Adipocyte (in vitro differentiated cells): ENCODE measurements around the gene PTCH2.

Experiments used
- DNase-seq: peaks from one replicate; pipeline ENCODE4 v3.0.0-alpha.2; 2015; ENCODE audit warnings: low read depth
- H3K27me3 ChIP-seq: replicated peaks from 2 replicates; pipeline ENCODE4 v1.7.0; 2013; ENCODE audit warnings: mild to moderate bottlenecking, low read length, moderate library complexity; ENCODE audit not compliant: control insufficient read depth, insufficient read depth
- H3K36me3 ChIP-seq: 2 replicates; pipeline ENCODE4 v1.7.0; 2013; ENCODE audit warnings: low read length, mild to moderate bottlenecking, moderate library complexity; ENCODE audit not compliant: control insufficient read depth, insufficient read depth, severe bottlenecking
- H3K4me1 ChIP-seq: 2 replicates; pipeline ENCODE4 v1.7.0; 2013; ENCODE audit warnings: mild to moderate bottlenecking, low read length, moderate library complexity; ENCODE audit not compliant: control insufficient read depth, insufficient read depth
- H3K4me3 ChIP-seq: 2 replicates; pipeline ENCODE4 v1.7.0; 2013; ENCODE audit warnings: mild to moderate bottlenecking, low read length, moderate library complexity
- H3K9ac ChIP-seq: 2 replicates; pipeline ENCODE4 v1.7.0; 2013; ENCODE audit warnings: mild to moderate bottlenecking, low read length, moderate library complexity
- H3K9me3 ChIP-seq: 2 replicates; pipeline ENCODE4 v1.7.0; 2013; ENCODE audit warnings: mild to moderate bottlenecking, low read length, moderate library complexity; ENCODE audit not compliant: control insufficient read depth

The PTCH2 gene

GRCh38 chr1:44783697-44784093, 59.4 kb downstream of the PTCH2 start:
- Histone ChIP-seq H3K9me3 (no peaks in the 10 kb centered on the region), H3K9ac (peak overlapping the region; percentile 21), H3K27me3 (no peaks in the 10 kb centered on the region), H3K36me3 (peaks cover 27% of the 10 kb centered on the region), H3K4me3 (no peak overlapping the region), H3K4me1 (peaks cover 12% of the 10 kb centered on the region)
- DNase-seq = no peak

- no peaks in the 10 kb centered on the region for H3K9me3 ChIP-seq
- H3K27me3 ChIP-seq = no peaks in the 10 kb centered on the region
- H3K9ac ChIP-seq = no peak overlapping the region
- no peak overlapping the region for H3K4me3 ChIP-seq
- H3K4me1 ChIP-seq = peaks cover 27% of the 10 kb centered on the region
- no peak for DNase-seq
- H3K36me3 ChIP-seq = peaks cover 51% of the 10 kb centered on the region
Measured at GRCh38 chr1:44780583-44781121, 62.4 kb downstream of the PTCH2 start.

- H3K4me3 ChIP-seq = no peak overlapping the region
- H3K9ac ChIP-seq = peak overlapping the region; percentile 97
- no peak for DNase-seq
- H3K4me1 ChIP-seq = peaks cover 33% of the 10 kb centered on the region
- peaks cover 51% of the 10 kb centered on the region for H3K36me3 ChIP-seq
- H3K27me3 ChIP-seq = no peaks in the 10 kb centered on the region
- H3K9me3 ChIP-seq = no peaks in the 10 kb centered on the region
Measured at GRCh38 chr1:44778705-44779576, 64.1 kb downstream of the PTCH2 start.

- Histone ChIP-seq H3K36me3 (peaks cover 51% of the 10 kb centered on the region), H3K4me1 (peaks cover 29% of the 10 kb centered on the region), H3K9ac (peak overlapping the region; percentile 97), H3K9me3 (no peaks in the 10 kb centered on the region), H3K27me3 (no peaks in the 10 kb centered on the region), H3K4me3 (peak overlapping the region; percentile 89)
- DNase-seq = no peak
Measured at GRCh38 chr1:44777969-44778635, 65.0 kb downstream of the PTCH2 start.

GRCh38 chr1:44777547-44777946, 65.5 kb downstream of the PTCH2 start:
- H3K4me1 ChIP-seq = peaks cover 29% of the 10 kb centered on the region
- H3K9me3 ChIP-seq = no peaks in the 10 kb centered on the region
- peak overlapping the region; percentile 89 for H3K4me3 ChIP-seq
- H3K9ac ChIP-seq = peak overlapping the region; percentile 97
- no peaks in the 10 kb centered on the region for H3K27me3 ChIP-seq
- H3K36me3 ChIP-seq = peaks cover 51% of the 10 kb centered on the region
- DNase-seq = no peak

- no peaks in the 10 kb centered on the region for H3K9me3 ChIP-seq
Measured at GRCh38 chr1:44776730-44777068, 66.4 kb downstream of the PTCH2 start.

GRCh38 chr1:44775930-44776729, 66.9 kb downstream of the PTCH2 start:
- Histone ChIP-seq H3K9me3 (no peaks in the 10 kb centered on the region), H3K27me3 (no peaks in the 10 kb centered on the region), H3K36me3 (peaks cover 47% of the 10 kb centered on the region), H3K4me1 (peaks cover 29% of the 10 kb centered on the region), H3K9ac (peak overlapping the region; percentile 97), H3K4me3 (peak overlapping the region; percentile 89)
- peak; percentile 40 for DNase-seq

More at GRCh38 chr1:44776730-44777068, 66.4 kb downstream of the PTCH2 start:
- H3K36me3 ChIP-seq = peaks cover 51% of the 10 kb centered on the region
- H3K9ac ChIP-seq = peak overlapping the region; percentile 97
- H3K4me1 ChIP-seq = peaks cover 29% of the 10 kb centered on the region
- DNase-seq = no peak
- no peaks in the 10 kb centered on the region for H3K27me3 ChIP-seq
- H3K4me3 ChIP-seq = peak overlapping the region; percentile 89

GRCh38 chr1:44775078-44775929, 67.7 kb downstream of the PTCH2 start, which contains the start of gene RPS8:
TSS of gene RPS8 (plus strand) at chr1:44775540. CDS start at chr1:44775597, 57 bp downstream.
- peak within 1 kb of the TSS; percentile 89 for H3K4me3 ChIP-seq
- H3K4me1 ChIP-seq = peaks cover 29% of the 10 kb centered on the region
- peak within 1 kb of the TSS; percentile 97 for H3K9ac ChIP-seq
- peaks cover 39% of the 10 kb centered on the region for H3K36me3 ChIP-seq
- H3K27me3 ChIP-seq = no peaks in the 10 kb centered on the region
- no peaks in the 10 kb centered on the region for H3K9me3 ChIP-seq
- peak; percentile 98 for DNase-seq
